CMK (cell line): ENCODE measurements around the gene MMS19.

Experiments used
- DNase-seq: peaks from one replicate; pipeline ENCODE4 v3.0.0-alpha.2; 2010; ENCODE audit warnings: low read depth

Gene MMS19

DNA sequence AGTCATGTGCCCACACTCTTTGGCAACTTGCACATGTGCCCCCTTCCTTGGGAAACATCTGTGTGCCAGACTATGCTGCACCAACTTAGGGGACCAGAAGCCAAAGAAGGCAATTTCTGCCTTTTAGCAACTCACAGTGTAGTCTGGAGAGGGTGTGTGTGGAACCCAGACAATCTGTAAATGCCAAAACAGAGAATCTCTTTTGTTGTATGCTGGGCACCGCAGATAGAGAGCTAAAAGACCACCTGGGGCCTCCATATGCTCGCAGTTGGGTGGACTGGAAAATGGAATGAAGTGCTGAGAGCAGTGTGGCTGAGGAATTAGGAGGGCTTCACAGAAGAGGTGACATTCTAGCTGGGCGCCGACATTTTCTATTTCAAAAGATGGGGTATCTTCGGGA is 26.9 kb upstream of the MMS19 start:
- no peak for DNase-seq

DNA sequence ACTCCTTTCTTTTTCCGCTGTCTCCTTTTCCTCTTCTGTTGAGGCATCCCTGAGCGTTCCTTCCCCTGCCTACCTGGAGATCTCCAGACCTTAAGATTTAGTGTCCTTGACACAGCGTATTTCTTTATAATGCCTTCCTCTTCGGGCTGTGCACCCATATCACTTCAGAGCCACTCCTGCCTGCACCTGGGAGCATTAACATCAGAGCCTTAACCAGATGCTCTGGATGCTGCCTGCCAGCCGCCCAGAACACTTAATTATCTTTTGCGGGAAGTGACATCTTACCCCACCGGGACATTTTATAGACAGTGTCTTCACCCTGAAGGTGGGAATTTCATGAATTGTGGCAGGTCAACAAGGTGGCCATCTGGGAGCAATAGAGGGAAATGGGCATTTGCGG is 24.7 kb upstream of the MMS19 start:
- no peak for DNase-seq

DNA sequence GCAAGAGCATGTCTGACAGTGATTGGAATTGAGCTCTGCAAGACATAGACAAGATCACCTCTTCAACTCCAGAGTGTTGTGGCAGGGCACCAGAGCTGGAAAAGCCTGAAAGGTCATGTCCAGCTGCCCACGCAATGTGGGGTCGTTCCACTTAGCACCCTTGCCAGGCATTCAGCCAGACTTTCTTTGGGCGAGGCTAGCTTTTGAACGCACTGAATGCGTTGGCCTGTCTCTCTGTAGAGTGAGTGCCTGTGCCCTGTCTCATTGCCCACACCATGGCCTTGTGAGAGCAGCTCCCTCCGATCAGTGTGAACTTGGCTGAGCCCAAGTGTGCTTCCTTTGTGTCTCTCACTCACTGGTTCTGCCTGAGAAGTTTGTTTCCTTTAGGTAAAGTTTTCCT is 23.8 kb upstream of the MMS19 start:
- no peak for DNase-seq

DNA sequence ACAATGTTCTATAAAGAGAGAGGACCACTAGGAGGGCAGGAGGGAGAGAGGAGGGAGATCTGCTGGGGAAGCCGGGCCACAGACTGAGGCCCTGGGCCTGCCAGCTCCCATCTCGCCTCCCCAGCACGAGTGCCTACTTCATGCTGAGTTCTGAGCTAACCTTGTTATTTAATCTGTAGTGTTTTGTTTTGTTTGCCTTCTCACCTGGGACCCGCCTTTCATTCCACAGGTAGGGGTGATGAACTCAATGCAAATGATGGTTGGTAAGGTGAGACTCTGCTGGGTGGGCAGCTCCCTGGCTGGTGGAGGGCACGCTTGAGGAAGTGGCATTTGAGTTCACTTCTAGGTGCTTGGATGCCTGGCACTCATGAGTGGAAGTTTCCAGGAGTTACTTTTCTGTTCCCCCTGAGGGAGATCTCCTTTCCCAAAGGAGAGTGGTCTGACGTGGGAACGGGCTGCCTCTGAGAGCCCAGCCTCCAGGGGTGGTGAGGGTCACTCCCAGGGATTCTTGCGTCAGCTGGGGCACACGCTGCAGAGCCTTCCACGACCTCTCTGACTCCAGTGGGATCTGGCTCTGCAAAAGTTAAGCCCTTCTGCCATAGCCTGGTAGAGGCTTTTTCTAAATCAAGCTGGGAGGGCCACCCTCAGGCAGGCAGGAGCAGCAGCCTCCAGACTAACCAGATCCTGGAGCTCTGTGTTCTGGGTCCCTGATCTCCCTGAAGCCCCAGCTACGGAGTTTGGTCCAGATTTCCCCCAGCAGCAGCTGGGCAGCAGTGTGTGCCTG is 22.9 kb upstream of the MMS19 start:
- no peak for DNase-seq

DNA sequence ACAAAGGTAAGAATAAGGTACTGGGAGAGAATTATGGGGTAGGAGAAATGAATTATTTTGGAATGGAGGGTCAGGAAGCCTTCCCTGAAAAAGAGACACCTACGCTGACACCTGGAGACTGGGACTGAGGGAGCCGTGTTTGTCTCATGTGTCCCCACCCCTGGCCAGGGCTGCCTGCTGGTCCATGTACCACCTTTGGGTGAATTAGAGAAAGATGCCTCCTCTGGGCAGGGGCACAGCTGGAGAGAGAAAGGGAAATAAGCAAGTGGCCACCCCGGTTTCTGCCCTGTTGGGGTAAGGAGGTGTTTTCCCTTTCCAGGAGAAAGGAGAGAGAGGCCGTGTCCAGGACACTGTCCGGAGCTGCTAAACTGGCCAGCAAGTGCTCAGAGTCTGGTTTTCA is 22.3 kb upstream of the MMS19 start:
- DNase-seq = no peak

DNA sequence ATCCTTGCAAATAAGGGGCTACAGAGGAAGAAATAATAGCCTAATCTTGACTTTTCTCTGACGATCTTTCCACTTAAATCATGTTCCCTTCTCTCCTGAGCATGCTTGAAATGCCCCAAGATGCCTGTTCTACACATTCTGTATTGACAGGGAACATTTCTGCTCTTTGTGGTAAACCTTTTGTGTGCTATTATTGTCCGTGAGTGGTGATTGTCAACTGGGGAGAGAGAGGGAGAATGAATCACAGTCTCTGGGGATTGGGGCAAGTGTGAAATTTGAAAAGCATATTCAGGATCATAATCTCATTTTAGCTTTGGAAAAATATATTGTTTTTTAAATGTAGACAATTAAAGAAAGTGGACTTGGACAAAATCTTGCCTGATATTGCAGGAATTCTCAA is 21.1 kb upstream of the MMS19 start:
- no peak for DNase-seq

DNA sequence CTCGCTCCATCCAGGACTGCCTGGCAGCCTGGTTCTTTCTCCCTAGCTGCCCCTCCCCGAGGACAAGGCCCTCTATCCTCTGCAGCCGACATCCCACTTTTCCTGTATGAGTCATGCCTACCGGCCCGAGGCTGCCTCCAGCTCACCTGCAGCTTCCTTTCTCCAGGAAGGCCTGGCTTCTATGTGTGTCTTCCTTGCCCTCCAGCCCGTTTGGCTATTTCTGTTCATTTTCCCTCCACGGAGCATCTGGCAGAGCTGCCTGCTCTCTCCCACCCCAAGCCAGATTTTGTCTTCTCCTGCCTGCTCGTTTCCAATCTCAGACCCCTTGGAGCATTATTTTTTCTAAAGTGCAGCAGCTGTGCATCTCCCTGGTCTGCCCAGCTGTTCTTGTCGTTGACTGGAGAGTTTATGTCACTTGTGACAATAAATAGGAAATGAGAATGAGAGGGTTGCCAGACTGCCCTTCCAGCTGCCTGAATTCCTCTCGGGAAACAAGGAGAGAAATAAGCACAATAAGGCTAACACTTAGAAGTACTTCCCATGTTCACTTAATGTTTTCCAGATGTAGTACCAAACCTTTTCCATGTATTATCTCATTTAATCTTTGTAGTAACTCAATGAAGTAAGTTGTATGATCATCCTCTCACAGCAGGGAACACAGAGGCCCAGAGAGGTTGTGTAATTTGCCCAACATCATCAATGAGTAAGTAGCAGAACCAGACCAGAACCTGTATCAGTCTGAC is 20.2 kb upstream of the MMS19 start:
- no peak for DNase-seq

DNA sequence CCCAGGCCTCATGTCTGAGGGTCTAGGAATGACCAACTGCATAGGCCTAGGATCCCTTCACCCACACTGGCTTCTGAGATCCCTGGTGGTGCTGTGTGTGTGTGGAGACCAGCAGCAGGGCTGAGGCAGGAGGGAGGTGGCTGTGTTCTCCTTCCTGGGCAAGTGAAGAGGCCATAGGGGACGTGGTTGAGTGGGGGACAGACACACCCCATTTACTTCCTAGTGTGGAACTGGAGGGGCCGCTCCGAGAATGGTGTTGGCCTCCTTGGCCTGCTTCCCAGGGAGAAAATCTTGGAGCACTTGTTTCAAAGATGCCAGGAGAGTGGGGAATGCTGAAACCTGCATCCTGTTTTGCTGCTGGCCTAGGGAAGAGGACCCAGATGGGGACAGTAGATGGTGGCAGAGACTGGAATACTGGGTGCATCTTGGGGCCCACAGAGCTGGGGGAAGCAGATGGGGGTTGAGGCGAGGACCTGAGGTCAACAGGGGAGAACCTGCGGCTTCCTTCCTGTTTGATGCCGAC is 19.6 kb upstream of the MMS19 start:
- no peak for DNase-seq

DNA sequence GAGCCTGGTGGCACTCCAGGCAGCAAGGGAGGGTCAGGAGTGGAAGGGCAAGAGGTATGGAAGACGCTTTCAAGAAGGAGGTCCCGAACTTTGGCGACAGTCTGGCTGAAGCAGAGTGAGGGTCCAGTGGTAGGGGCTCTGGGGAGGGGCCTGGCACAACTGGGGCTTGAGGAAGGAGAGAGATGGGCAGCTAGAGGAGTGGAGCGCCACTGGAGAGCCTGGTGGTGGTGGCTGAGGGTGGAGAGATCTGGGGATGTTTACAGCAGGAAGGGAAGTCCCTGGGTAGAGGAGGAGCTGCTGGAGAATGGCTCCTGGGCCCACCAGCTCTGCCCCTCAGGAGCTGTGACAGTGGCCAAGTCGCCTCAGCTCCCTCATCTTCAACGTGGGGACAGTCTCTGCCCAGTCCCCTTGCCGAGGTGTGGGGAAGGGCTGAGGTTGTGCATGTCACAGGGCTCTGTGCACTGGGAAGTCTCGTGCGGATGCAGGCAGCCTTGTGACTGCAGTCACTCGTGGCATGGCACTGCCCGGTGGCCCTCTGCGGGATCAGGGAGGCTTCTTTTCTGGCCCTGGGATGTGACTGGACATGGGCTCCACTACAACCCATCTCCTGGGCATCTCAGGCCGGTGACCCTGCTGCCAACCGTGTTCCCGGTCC is 19.0 kb upstream of the MMS19 start:
- DNase-seq = no peak

DNA sequence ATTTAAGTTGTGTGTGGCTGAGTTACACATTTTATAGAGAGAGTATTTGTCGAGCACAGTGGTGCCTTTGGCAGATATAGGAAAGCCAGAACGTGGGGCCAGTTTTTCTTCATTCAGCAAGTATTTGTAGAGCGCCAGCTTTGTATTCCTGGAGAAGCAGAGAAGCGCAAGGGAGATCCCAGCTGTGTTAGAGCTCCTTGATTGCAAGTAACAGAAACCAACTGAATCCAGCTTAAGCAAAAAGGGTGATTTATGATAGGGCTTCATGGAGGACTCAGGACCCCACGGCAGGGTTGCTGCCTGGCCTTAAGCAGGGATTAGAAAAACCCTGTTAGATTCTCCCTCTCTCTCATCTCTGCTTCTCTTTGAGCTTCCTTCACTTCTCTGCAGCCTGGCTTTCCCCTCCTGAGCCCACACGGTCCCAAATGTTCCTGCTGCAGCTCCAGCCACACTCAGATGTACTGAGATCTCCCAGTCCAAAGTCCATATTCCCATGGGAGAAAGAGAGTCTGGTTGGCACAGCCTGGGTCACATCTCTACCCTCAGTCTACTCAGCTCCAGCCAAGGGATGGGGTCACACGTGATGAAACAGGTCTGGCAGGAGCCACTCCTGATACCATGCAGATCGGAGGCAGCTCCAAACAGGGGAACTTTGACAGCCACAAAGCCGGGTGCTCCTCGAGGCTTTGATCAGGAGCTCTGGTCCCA is 17.2 kb upstream of the MMS19 start:
- DNase-seq = no peak

DNA sequence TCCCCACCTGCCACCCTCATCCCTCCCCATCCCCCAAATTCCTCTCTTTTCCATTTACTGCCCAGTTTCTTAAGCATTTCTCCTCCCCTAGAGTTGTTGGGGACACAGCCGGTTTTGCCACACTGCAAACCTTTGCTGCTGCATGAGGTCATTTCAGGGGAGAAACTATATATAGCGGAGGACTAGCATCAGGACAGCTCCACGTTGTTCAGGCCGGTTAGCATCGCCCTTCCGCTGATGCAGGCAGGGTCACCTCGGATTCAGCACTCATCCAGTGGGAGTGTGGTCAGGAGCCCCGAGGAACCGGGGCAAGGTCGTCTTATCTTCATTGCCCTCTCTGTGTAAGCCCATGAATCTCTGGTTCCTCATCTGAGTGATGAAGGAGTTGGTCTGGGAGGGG is 16.1 kb upstream of the MMS19 start:
- DNase-seq = no peak

DNA sequence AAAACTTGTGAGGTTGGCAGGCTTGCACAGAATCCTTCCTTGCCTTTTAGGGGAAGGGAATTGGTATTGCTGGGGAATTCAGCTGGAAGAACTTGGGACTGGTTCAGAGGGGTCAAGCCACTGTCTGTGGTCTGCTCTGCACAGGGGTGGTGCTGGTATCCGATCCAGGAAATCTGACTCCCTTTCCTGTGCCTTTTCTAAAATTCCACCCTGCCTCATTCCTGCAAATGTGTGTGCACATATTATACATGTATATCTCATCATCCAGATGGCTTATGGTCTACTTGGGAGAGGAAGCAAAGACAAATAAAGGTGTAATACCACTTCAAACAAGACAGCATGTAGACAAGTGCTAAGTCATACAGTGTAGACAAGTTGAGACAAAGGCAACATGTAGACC is 14.8 kb upstream of the MMS19 start:
- DNase-seq = no peak

DNA sequence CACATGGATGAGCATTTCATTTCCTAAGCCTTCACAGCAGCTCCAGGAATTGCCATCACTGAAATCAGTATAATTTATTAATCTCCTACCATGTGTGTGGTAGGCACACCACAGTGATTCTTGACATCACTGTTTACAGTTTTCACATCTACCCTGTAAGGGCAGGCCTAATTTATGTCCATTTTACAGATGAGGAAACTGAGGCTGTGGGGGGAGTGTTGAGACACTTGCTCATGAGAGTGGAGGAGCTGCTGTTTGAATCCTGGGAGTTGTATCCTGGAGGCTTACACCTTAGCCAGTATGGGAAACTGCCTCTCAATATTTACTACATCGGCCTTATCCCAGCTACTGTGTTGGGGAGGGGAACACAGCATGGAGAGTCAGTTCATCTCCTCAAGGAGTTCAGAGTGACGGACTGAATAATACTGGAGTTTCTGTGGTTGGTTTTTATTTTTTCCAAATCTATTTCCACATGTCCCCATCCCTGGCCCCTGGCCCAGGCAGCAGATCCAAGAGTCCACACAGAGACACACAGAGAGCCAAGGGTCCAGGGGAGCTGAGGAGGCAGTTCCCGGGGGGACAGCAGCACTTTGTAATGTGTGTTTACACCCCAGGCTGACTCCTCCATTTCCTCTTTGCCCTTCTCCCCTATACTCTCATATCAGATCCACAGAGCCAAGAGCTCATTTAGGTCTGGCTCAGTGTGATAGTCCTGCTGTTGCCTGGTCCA is 13.7 kb upstream of the MMS19 start:
- DNase-seq = no peak

DNA sequence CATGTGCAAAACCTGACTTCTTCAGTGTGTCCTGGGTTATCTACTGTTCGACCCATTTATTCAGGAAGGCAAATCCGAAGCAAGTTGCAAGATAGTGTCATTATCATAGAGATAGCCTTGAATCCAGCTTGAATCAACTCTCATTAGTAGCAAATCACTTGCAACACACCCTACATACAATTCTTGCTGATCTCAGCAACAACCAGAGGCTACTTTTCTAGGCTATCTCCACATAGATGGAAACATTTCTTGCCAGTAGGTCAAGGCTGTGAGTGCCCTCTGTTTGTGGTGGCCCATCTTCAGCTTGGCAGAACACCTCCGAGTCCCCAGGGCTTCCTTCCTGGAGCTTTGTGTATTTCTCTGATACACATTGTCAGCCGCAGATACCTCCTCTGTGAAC is 12.5 kb upstream of the MMS19 start:
- DNase-seq = peak; percentile 76

DNA sequence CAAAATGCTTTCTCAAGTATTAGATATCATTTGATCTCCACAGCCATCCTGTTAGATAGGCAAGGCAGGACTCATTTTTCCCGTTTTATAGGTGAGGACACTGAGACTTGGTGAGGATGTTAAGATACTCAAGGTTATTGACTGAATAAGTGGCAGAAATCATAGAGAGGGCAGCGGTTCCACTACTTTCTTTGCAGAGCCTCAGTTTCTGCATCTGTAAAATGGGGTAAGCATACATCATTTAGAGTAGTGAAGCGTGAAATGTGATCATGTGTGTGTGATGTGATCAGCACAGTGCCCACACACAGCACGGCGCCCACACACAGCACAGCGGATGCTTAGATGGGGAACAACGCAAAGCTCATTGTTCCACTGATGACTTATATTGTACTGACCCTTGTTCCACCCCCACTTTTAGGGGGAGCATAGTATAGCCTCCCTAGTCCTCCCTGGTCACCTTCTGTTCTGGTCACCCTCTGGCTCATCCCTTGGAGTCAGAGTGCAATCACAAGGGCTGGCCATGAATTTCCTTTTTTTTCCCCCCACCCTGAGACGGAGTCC is 11.0 kb upstream of the MMS19 start:
- DNase-seq = no peak

DNA sequence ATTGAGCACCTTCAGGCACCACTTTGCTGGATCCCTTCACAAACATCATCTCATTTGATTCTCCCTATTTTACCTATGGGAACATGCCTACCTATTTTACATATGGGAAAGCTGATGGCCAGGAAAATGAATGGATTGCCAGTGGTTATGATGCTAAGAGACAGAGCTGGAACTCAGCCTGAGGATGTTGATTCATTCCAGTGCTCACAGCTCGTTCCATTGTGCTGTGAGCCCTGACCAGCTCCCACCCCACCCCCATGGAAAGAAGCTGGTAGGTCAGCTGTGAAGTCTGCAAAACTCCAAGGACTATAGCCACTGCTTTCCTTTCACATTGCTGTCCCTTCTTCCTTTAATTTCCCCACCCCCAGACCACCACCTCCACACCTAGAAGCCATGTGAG is 10.1 kb upstream of the MMS19 start:
- no peak for DNase-seq

DNA sequence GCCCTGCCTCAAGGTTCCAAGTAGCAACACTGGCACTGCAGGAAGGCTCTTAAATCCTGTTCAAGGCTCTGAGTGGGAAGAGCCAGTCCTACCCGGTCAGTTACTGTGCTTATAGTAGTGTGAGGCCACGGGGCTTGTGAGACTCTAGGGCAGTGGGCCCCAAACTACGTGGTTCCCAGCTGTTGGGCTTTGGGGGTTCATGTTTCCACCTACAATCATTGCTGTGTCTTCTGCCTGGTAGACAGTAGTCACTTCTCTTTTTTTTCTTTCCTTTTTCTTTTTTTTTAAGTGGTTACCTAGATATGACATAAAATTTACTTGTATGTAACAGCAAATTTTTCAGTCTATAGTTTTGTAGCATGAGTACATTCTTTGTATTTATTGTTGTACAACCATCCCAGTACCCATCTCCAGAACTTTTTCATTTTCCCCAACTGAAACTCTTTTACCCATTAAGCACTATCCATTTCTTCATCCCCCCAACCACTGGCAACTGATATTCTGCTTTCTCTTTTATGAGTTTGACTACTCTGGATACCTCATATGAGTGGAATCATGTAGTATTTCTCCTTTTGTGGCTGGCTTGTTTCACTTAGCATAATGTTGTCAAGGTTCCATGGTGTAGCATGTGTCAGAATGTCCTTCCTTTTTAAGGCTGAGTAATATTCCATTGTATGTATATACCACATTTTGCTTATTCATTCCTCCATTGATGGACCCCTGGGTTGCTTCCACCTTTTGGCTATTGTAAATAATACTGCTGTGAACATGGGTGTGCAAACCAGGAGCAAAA is 8.2 kb upstream of the MMS19 start:
- no peak for DNase-seq

DNA sequence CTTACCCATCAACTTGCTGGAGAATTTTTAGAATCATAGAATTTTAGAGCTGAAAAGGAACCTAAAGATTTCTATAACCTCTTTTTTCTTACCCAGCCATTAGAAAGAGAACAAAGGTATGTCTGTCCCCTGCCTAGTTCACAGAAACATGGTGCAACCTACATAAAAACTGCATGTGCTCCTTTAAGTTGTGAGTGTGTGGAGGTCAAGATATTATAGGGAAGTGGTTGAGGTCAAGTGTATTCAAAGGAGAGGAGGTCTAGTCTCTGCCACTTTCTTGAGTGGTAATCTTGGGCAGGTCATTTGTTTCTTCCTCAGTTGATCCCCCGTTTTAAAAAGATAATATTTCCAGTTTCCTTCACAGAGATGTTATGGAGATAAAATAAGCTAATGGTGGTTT is 6.9 kb upstream of the MMS19 start:
- DNase-seq = no peak

DNA sequence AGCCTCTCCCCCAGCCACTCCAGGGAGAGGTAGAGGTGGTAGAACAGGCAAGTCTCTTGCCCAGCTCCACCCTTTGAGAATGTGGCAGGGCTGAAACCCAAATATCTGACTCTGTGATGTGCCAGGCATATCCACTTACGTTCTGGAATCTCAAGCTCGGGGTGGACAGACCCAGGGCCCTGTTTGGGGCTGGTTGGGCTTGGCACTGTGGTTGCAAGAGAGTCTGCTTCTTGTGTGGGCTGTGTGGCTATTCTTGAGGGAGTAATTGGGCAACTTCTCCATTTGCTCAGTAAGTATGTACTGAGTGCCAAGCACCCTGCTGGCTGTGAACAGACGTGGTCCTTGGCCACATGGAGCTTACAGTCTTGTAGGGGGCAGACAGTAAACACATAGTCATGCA is 5.2 kb upstream of the MMS19 start:
- no peak for DNase-seq

DNA sequence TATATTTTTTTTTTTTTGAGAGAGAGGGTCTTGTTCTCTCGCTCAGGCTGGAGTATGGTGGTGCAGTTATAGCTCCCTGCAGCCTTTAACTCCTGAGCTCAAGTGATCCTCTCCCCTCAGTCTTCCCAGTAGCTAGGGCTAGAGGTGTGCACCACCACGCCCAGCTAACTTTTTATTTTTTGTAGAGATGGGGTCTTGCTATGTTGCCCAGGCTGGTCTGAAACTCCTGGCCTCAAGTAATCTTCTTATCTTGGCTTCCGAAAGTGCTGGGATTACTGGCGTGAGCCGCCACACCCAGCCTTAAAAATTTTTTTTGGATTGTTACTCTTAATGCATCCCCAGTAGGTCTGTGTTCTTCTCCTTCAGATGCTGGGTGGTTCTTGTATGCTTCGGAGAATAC is 4.7 kb upstream of the MMS19 start:
- DNase-seq = no peak

DNA sequence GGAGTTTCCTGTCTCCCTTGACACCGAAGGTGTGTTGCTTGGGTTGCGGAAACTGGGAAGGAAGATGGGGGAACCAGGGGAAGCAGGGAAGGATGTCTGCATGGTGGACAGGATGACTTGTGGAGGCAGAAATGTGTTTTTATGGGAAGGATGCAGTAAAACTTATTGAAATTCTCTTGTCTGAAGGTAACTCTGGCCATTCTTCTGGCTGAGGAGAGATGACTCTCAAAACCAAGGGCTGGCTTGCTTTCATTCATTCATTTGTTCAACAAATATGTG is 2.0 kb upstream of the MMS19 start:
- DNase-seq = no peak
